ENCODE results near the gene QSER1.
A peak's percentile ranks its signal among the peaks of the same experiment; 100 is the strongest.
"Not testable (repeated sequence)": the region's sequence is repeated elsewhere in the genome, so short reads cannot be mapped to it uniquely, and the experiment has no call there.

The QSER1 gene

DNA sequence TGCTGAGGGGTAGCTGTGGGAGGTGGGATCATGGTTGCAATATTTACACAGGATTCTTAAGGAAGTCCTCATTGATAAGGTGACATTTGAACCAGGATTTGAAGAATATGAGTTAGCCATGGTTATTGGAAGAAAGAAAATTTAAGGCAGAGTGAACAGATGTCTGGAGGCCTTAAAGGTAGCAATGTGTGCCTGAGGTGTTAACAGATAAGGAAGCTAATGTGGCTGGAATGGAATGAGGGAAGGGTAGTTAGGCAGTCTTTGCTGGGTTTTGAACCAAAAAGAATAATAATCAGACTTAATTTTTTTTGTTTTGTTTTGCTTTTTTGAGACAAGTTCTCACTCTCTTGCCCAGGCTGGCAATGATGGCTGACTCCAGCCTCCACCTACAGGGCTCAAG is 113.4 kb downstream of the QSER1 start:
- no peak for DNase-seq

DNA sequence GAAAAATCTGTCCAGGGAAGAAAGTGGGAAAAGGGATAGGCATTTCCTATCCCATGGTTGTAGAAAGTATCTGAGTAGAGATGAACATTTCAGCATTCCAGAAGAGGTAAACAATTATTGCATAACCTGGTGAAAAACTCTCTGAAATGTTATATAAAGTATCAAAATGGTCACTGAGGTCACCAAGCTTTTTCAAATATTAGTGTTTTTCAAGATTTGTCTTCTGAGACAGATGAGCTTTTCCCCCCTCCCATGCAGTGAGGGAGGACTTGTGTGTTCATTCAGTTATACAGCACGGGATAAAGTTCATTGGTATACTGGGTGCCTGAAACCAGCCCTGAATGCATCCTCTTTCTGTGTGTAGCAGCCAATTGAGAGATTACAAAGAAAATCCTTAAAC is 121.1 kb downstream of the QSER1 start:
- DNase-seq, result no peak

DNA sequence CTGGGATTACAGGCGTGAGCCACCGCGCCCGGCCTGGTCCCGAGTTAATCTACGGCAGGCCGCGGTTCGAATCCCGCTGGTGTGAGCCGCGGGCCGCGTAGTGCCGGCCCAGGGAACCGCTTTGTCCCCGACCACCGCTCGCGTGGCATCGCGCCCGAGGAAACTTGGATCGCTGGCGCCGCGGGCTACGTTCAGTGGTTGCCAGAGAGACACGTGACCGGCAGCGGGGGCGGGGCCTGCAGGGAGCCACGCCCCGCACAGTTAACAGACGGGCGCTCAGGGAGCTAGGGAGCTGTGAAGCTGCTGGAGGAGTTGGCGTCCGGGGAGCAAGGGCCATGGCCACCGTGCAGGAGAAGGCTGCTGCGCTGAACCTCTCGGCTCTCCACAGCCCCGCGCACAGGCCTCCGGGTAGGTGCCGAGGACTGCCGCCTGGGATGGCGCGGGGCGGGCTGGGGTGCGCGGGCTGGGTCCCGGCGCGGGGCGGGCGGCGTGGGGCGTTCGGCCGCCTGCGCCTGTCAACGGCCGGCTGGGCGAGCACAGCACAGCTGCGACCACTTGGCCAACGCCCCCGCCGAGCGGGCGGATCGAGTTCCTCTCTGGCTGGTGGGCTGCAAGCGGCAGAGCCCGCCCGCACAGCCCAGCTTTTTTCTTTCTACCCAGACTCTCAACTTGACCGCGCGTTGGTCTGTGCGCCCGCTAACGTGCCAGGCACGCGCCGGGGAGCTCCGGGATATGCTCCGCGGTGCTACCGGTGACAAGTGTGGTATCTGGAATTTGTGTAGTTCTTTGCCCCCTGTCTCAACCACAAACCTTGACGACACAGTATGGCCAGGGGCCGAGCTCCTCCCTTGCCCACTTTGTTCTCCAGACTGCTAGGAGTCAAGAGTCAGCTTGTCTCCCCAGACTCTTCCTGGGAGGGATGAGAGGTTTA is 123.3 kb downstream of the QSER1 start, which contains the start of gene DEPDC7:
TSS of gene DEPDC7 (plus strand) at position 258 of the 931 bp plus-strand sequence. CDS start at position 336, 78 bp downstream.
- peak; percentile 77 for DNase-seq

DNA sequence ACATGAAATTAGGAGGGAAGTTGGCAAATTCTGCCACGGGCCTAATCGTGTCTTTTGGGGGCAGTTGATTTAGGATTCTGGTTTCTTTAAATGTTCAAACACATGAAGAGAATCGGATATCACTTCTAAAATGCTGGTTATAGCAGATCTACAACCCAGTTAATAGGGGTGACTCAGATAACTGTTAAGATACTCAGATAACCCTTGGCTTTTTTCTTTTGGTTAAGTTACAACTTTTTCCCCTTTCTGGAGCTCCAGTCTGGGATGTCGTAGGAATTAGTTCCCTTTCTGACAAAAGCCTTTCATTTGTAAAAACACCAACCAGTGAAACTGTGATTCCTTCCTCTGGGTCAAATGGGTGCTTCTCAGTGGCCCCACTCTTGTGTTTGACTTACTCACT is 124.0 kb downstream of the QSER1 start:
- DNase-seq, result no peak

DNA sequence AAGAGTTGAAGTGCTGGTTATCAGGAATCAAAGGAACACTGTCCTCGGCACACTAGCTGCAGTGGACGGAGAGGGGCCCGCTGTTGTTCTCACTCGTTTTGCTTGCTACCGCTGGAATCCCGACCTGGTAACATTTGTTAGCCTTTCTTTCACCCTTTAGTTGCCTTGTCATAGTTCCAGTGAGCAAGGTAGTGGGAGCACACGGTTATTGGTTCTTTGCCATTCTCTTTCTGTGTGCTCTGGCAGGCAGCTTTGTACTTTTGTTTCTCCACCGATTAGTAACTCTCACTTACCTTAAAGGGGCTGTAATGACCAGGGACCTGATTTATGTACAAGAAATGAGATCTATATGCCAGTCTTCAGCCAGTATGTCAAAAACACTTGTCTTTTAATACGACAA is 124.9 kb downstream of the QSER1 start:
- no peak for DNase-seq

DNA sequence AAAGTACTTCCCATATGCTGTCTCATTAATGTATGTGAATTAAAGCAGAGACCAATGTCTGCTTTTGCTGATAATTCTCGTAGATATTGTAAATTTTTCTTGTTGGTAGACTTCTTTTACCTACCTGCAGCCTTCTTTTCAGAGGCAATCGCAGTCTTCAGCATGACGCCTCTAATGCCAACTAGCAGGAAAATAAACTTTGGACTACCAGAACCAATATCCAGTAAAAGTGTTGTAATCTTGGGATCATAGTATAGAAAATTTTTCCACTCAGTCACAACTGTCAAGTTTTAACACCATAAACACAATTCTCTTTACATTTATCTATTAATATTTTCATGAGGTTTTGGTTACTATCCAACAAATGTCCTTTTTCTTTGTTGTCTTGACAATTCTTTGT is 125.4 kb downstream of the QSER1 start:
- no peak for DNase-seq

DNA sequence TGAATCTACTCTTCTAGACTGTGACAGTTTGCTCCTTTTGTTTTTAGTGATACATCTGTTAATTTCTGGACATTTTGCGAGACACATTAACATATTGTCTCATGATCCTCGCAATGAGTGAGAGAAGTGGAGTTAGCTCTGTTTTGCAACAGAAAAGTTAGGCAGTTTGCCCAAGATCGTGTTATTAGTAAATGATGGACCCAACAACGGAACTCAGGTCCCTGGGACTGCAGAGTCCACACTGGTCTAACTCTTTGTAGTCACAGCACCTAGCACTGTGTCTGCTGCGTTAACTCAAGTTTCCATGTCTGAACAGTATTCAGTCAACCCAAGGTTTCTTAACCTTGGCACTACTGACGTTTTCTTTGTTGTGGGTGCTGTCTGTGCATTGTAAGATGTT is 126.2 kb downstream of the QSER1 start:
- DNase-seq, result no peak

DNA sequence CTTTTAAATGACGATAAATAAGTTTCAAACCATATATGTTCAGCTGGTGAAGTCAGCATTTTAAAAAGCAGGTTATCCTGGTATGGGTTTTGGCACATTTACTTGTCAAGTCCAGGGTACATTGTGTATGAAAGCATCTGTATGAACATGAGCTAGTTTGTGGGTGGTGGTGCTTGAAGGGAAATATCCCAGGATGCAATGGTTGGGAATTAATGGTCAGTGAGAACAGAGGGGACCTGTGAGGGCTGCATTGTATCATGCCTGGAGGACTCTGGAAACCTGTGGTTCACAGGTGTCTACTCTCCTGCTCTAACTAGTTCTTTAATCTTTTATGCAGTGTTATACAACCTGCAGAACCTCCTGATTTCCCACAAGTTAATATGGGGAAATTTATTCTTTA is 128.9 kb downstream of the QSER1 start:
- DNase-seq, result no peak

DNA sequence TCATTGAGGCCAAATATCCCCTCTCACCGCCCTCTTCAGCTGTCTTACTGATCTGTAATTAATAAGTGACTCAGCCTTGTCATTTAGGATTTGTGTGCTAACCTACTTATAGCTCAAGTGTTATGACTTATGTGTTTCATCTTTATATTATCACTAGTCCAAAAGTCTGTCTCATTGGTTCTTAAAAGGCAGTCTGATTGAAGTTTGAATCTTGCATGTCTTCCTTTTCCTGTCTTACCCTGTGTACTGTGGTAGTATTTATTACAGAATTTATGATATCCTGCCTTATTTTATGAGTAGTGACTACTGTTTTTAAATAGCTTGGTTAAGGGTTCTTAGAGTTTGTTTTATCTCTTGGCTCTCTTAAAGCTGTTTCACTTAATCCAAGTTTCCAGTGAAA is 129.3 kb downstream of the QSER1 start:
- DNase-seq, result no peak

DNA sequence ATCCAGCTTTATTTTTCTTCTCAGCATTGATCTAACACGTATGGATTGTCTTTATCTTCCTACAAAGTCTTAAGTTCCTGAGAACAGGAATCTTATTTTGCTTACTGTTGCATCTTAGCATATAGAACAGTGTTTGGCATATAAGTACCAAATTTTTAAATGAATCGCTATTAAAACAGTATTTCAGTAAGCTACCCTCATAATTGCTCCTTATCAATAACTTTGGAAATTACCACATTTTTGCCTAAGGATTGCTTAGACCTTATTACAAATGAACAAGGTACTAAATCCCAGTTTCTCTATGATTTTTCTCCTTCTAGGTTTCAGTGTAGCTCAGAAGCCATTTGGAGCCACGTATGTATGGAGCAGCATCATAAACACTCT is 132.7 kb downstream of the QSER1 start:
- no peak for DNase-seq

DNA sequence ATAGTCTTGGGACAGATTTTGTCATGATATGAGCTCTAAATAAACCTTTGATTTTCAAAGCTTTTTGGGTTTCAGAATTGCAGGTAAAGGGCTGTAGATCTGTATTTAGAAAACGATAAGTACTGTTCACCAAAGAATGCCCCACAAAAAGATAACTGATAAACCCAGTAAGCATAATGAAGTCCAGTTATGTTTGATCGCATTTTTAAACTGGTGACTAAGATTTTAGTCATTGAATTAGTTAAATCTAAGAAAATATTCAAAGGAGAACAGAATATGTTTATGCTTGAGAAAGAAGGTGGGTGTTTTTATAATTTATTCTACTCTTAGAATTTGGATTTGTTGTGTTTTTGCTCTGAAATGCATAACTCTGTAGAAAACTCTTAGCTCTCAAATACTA is 134.6 kb downstream of the QSER1 start:
- DNase-seq, result no peak

DNA sequence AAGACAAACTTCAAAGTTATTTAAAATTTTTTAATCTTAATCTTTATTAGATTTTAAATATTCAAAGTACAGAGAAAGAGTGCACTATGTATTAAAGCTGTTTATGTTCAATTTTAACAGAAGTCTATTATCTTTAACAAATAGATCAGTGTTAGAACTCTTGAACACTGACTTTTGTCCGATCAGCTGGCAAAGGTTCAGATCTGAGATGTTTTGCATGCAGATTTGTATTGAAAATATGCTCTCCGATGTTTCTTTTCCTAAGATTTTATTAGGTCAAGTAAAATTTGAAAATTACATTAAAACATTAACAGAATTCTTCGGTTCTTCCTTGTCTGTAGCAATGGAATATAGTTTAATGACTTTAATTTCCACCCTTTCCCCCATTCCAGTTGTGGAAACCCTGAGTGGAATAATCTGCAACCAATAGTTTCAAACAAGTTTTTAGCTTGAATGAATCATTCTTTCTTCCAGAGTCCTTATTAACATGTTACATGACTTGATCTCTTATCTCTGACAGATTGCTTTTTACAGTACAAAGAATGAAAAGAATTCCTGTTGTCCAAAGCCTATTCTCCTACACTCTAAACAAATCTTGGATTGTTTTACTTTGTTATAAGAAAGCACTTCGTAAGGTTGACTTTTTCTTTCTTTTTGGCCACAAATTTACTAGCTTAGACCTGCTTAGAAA is 135.4 kb downstream of the QSER1 start:
- no peak for DNase-seq

DNA sequence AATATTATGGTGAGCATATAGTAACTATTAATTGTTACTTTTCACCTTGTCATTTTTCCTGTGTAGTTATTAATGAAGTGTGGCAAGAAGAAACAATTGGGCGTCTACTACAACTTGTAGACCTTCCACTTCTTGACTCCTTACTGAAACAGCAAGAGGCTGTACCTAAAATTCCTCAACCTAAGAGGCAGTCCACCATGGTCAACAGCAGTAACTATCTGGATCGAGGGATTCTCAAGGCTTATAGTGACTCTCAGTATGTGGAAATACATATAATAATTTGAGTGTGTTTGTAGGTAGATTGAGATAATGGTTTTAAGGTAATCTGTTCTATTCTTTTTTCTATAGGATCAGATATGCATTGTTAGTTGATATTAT is 135.9 kb downstream of the QSER1 start:
- DNase-seq, result no peak

DNA sequence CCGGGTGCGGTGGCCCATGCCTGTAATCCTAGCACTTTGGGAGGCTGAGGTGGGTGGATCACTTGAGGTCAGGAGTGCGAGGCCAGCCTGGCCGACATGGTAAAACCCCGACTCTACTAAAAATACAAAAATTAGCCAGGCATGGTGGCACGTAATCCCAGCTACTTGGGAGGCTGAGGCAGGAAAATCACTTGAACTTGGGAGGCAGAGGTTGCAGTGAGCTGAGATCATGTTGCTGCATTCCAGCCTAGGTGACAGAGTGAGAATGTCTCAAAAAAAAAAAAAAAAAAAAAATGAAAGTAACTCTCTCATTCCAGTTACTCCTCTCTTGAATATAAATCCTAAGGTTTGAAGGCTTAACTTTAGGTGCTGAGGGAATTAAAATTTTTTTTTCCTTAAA is 136.6 kb downstream of the QSER1 start:
- DNase-seq, result not testable (repeated sequence)
